ENCODE measurements around the gene VPS11. TPM values are rescaled to one million over a fixed set of nuclear protein-coding genes. Genes with fewer than 3 reads are reported as not detected.
"Not testable (repeated sequence)": the region's sequence is repeated elsewhere in the genome, so short reads cannot be mapped to it uniquely, and the experiment has no call there.

The VPS11 gene
- total RNA-seq, 1 donor from 2014 or later: 34.8 TPM

GRCh38 chr11:119055901-119056300 lies 11.7 kb upstream of the VPS11 start:
- Mint-ChIP-seq H3K36me3 (peaks cover 22% of the 10 kb centered on the region), H3K9me3 (no peaks in the 10 kb centered on the region), H3K4me3 (peak overlapping the region; percentile 90), H3K27ac (peak overlapping the region; percentile 88), H3K27me3 (no peaks in the 10 kb centered on the region), H3K4me1 (ENCODE audit: unreplicated experiment) (peaks cover 11% of the 10 kb centered on the region)
- peak; percentile 16 for TF ChIP-seq CTCF (conservative IDR thresholded peaks at IDR 0.05)
- no peak for DNase-seq (ENCODE audit: extremely low spot score, unreplicated experiment)

GRCh38 chr11:119056421-119056999 lies 11.1 kb upstream of the VPS11 start:
- DNase-seq (ENCODE audit: extremely low spot score, unreplicated experiment): no peak
- no peaks in the 10 kb centered on the region for H3K9me3 Mint-ChIP-seq
- TF ChIP-seq CTCF (conservative IDR thresholded peaks at IDR 0.05): no peak
- H3K36me3 Mint-ChIP-seq: peaks cover 22% of the 10 kb centered on the region
- H3K27me3 Mint-ChIP-seq: no peaks in the 10 kb centered on the region
- peak overlapping the region; percentile 90 for H3K4me3 Mint-ChIP-seq
- H3K4me1 Mint-ChIP-seq (ENCODE audit: unreplicated experiment): peaks cover 11% of the 10 kb centered on the region
- H3K27ac Mint-ChIP-seq: peak overlapping the region; percentile 90

- H3K4me3 Mint-ChIP-seq: peak within 1 kb of the TSS; percentile 90
- H3K9me3 Mint-ChIP-seq: no peaks in the 10 kb centered on the region
- peaks cover 11% of the 10 kb centered on the region for H3K4me1 Mint-ChIP-seq (ENCODE audit: unreplicated experiment)
- H3K27ac Mint-ChIP-seq: peak within 1 kb of the TSS; percentile 90
- DNase-seq (ENCODE audit: extremely low spot score, unreplicated experiment): peak; percentile 99
- peaks cover 20% of the 10 kb centered on the region for H3K36me3 Mint-ChIP-seq
- H3K27me3 Mint-ChIP-seq: no peaks in the 10 kb centered on the region
- peak; percentile 49 for TF ChIP-seq CTCF (conservative IDR thresholded peaks at IDR 0.05)
Observed at GRCh38 chr11:119057000-119057769, 10.4 kb upstream of the VPS11 start, which contains the start of gene HYOU1. HYOU1 (minus strand) TSS chr11:119057205; CDS start chr11:119056160, 1,045 bp downstream.

- H3K27ac Mint-ChIP-seq; H3K9me3 Mint-ChIP-seq; H3K4me3 Mint-ChIP-seq; DNase-seq (ENCODE audit: extremely low spot score, unreplicated experiment); H3K27me3 Mint-ChIP-seq; H3K36me3 Mint-ChIP-seq: not testable (repeated sequence)
- H3K4me1 Mint-ChIP-seq (ENCODE audit: unreplicated experiment): peaks cover 11% of the 10 kb centered on the region
Observed at GRCh38 chr11:119059128-119059527, 8.5 kb upstream of the VPS11 start.

- Mint-ChIP-seq H3K27ac (no peak overlapping the region), H3K9me3 (no peaks in the 10 kb centered on the region), H3K36me3 (no peaks in the 10 kb centered on the region), H3K4me3 (no peak overlapping the region), H3K27me3 (no peaks in the 10 kb centered on the region), H3K4me1 (ENCODE audit: unreplicated experiment) (peaks cover 4% of the 10 kb centered on the region)
- TF ChIP-seq CTCF (conservative IDR thresholded peaks at IDR 0.05): no peak
- no peak for DNase-seq (ENCODE audit: extremely low spot score, unreplicated experiment)
Observed at GRCh38 chr11:119061256-119061655, 6.4 kb upstream of the VPS11 start.

GRCh38 chr11:119062779-119063178 lies 4.8 kb upstream of the VPS11 start:
- no peaks in the 10 kb centered on the region for H3K27me3 Mint-ChIP-seq
- no peak overlapping the region for H3K27ac Mint-ChIP-seq
- no peaks in the 10 kb centered on the region for H3K36me3 Mint-ChIP-seq
- H3K4me1 Mint-ChIP-seq (ENCODE audit: unreplicated experiment): peaks cover 13% of the 10 kb centered on the region
- no peak overlapping the region for H3K4me3 Mint-ChIP-seq
- no peak for DNase-seq (ENCODE audit: extremely low spot score, unreplicated experiment)
- TF ChIP-seq CTCF (conservative IDR thresholded peaks at IDR 0.05): no peak
- H3K9me3 Mint-ChIP-seq: no peaks in the 10 kb centered on the region
